Measurements from ENCODE around the gene BACH2.

DNA sequence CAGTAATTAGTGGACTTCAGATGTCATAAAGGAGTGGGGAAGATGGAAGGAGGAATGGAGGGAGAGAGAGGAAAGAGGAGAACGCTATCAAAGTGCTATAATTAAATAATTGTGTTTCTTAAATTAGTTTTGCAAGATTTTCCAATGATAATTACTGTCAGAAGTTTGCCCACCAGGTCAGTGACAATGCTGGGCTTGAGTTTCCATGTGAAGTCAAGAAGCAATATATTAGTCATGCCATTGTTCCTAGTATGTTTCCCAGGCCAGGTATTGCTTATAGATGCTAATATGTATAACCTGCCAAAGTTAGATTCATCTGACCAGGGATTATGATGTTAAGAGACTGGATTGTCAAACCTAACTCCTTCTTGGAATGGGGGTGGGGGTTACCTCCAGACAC is 270.4 kb downstream of the BACH2 start:
- TF ChIP-seq, protein P1, sequence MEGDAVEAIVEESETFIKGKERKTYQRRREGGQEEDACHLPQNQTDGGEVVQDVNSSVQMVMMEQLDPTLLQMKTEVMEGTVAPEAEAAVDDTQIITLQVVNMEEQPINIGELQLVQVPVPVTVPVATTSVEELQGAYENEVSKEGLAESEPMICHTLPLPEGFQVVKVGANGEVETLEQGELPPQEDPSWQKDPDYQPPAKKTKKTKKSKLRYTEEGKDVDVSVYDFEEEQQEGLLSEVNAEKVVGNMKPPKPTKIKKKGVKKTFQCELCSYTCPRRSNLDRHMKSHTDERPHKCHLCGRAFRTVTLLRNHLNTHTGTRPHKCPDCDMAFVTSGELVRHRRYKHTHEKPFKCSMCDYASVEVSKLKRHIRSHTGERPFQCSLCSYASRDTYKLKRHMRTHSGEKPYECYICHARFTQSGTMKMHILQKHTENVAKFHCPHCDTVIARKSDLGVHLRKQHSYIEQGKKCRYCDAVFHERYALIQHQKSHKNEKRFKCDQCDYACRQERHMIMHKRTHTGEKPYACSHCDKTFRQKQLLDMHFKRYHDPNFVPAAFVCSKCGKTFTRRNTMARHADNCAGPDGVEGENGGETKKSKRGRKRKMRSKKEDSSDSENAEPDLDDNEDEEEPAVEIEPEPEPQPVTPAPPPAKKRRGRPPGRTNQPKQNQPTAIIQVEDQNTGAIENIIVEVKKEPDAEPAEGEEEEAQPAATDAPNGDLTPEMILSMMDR (IDR thresholded peaks at IDR 0.05): no peak
- TF ChIP-seq POLR2A (IDR thresholded peaks at IDR 0.05): no peak
- TF ChIP-seq POLR2AphosphoS5 (IDR thresholded peaks at IDR 0.05): no peak
